H1 (cell line): ENCODE measurements around the gene TRAF6. TPM values are rescaled to one million over a fixed set of nuclear protein-coding genes. Genes with fewer than 3 reads are reported as not detected.

Source experiments
- CTCF ChIA-PET: fragments of 300-600 bp; sonication (Branson Sonifier 250); formaldehyde crosslinking; loops from one replicate; lab custom pipeline; 2021; ENCODE audit not compliant: partially characterized antibody; lab: Charles Lee
- POLR2A ChIA-PET: fragments of 300-600 bp; sonication (Branson Sonifier 250); formaldehyde crosslinking; loops from one replicate; lab custom pipeline; 2021; ENCODE audit warnings: inconsistent platforms; ENCODE audit not compliant: partially characterized antibody; lab: Charles Lee
- DNase-seq, 2 experiments: peaks; one replicate each; pipeline versions ENCODE4 v3.0.0 to v3.0.0-alpha.2; 2010 to 2022; ENCODE audit warnings: low spot score in 2 of 2, low read depth in 1 of 2, mixed read lengths in 1 of 2
- FAIRE-seq: peaks from 2 replicates; lab custom pipeline; 2011; peaks lifted over from hg19 to GRCh38; lab: Jason Lieb, UNC
- H2AFZ ChIP-seq: 2 replicates; pipeline ENCODE4 v1.8.1; 2012; ENCODE audit warnings: low read length, inconsistent platforms
- H2AK5ac ChIP-seq: 2 replicates; pipeline ENCODE4 v1.6.1; 2013; ENCODE audit warnings: low read depth, low read length
- H2BK120ac ChIP-seq: replicated peaks from 2 replicates; pipeline ENCODE3; 2013; ENCODE audit warnings: low read depth, low read length, inconsistent platforms
- H2BK12ac ChIP-seq: 2 replicates; pipeline ENCODE4 v1.6.1; 2013; ENCODE audit warnings: low read depth, low read length
- H2BK15ac ChIP-seq: 2 replicates; pipeline ENCODE4 v1.6.1; 2013; ENCODE audit warnings: low read length
- H2BK20ac ChIP-seq: 2 replicates; pipeline ENCODE4 v1.6.1; 2013; ENCODE audit warnings: low read length
- H2BK5ac ChIP-seq: 2 replicates; pipeline ENCODE4 v1.6.1; 2013; ENCODE audit warnings: low read depth, low read length
- H3K14ac ChIP-seq: 2 replicates; pipeline ENCODE4 v1.6.1; 2013; ENCODE audit warnings: inconsistent platforms; ENCODE audit not compliant: insufficient read length
- H3K18ac ChIP-seq: 2 replicates; pipeline ENCODE4 v1.6.1; 2013; ENCODE audit warnings: low read length; ENCODE audit errors: extremely low read depth
- H3K23ac ChIP-seq: 2 replicates; pipeline ENCODE4 v1.6.1; 2013; ENCODE audit warnings: inconsistent platforms; ENCODE audit not compliant: insufficient read length
- H3K23me2 ChIP-seq: 2 replicates; pipeline ENCODE4 v1.6.1; 2013; ENCODE audit warnings: low read depth, low read length
- H3K27ac ChIP-seq: 2 replicates; pipeline ENCODE4 v1.6.1; 2011; ENCODE audit warnings: low read depth, low read length, inconsistent platforms
- H3K27me3 ChIP-seq, 4 experiments: replicated peaks in 1 of 4; 1 replicate in 1 of 4; 2 replicates in 3 of 4; pipeline versions ENCODE4 v1.6.1 to v1.8.1; 2011 to 2013; ENCODE audit warnings: low read length in 3 of 4, mild to moderate bottlenecking in 3 of 4, inconsistent platforms in 2 of 4, mixed read lengths in 2 of 4, moderate library complexity in 1 of 4; ENCODE audit not compliant: control insufficient read depth in 3 of 4, insufficient read depth in 3 of 4; ENCODE audit errors: extremely low read depth in 1 of 4
- H3K36me3 ChIP-seq, 4 experiments: 2 replicates each; pipeline versions ENCODE4 v1.6.1 to v1.8.1; 2011 to 2013; ENCODE audit warnings: mild to moderate bottlenecking in 4 of 4, low read length in 3 of 4, moderate library complexity in 2 of 4, control low read depth in 1 of 4, inconsistent platforms in 1 of 4; ENCODE audit not compliant: insufficient read depth in 4 of 4, control insufficient read depth in 2 of 4
- H3K4ac ChIP-seq: replicated peaks from 2 replicates; pipeline ENCODE3; 2013; ENCODE audit warnings: low read length, low read depth, mixed read lengths, inconsistent platforms; ENCODE audit not compliant: insufficient read length
- H3K4me1 ChIP-seq, 4 experiments: replicated peaks in 1 of 4; 1 replicate in 1 of 4; 2 replicates in 3 of 4; pipeline versions ENCODE4 v1.6.1 to v1.8.1; 2011 to 2013; ENCODE audit warnings: low read length in 3 of 4, inconsistent platforms in 2 of 4, mixed read lengths in 1 of 4; ENCODE audit not compliant: insufficient read depth in 4 of 4, control insufficient read depth in 3 of 4
- H3K4me2 ChIP-seq, 2 experiments: 2 replicates each; pipeline versions ENCODE4 v1.6.1 to v1.8.1; 2011 to 2013; ENCODE audit warnings: low read depth in 2 of 2, low read length in 2 of 2, control low read depth in 1 of 2, inconsistent platforms in 1 of 2, mild to moderate bottlenecking in 1 of 2; ENCODE audit not compliant: insufficient read depth in 1 of 2
- H3K4me3 ChIP-seq, 4 experiments: fragments of 200-600, 300-600 bp in 1 of 4; sonication (generic), shearing (Covaris generic), sonication (Bioruptor Twin) in 1 of 4; 2 replicates each; pipeline versions ENCODE4 v1.5.1 to v1.8.1; 2011 to 2016; ENCODE audit warnings: low read length in 4 of 4, low read depth in 3 of 4, control low read depth in 2 of 4, inconsistent platforms in 2 of 4, mild to moderate bottlenecking in 2 of 4, mixed read lengths in 1 of 4, moderate library complexity in 1 of 4; ENCODE audit not compliant: insufficient read depth in 2 of 4; ENCODE audit errors: extremely low read depth in 1 of 4
- H3K56ac ChIP-seq: replicated peaks from 2 replicates; pipeline ENCODE3; 2013; ENCODE audit warnings: low read depth, mild to moderate bottlenecking, mixed read lengths, low read length, inconsistent platforms; ENCODE audit not compliant: insufficient read length
- H3K79me1 ChIP-seq: 2 replicates; pipeline ENCODE4 v1.6.1; 2013; ENCODE audit warnings: low read depth, low read length, control low read depth
- H3K79me2 ChIP-seq, 2 experiments: 2 replicates each; pipeline versions ENCODE4 v1.6.1 to v1.8.1; 2012 to 2013; ENCODE audit warnings: low read length in 2 of 2, mild to moderate bottlenecking in 2 of 2, inconsistent platforms in 1 of 2; ENCODE audit not compliant: insufficient read depth in 2 of 2, control insufficient read depth in 1 of 2
- H3K9ac ChIP-seq, 4 experiments: replicated peaks in 1 of 4; 1 replicate in 1 of 4; 2 replicates in 3 of 4; pipeline versions ENCODE4 v1.6.1 to v1.8.1; 2011 to 2013; ENCODE audit warnings: low read depth in 3 of 4, low read length in 3 of 4, control low read depth in 2 of 4, mild to moderate bottlenecking in 2 of 4, moderate library complexity in 2 of 4, inconsistent platforms in 1 of 4; ENCODE audit errors: extremely low read depth in 1 of 4
- H3K9me3 ChIP-seq, 2 experiments: 2 replicates each; pipeline versions ENCODE4 v1.6.1 to v1.8.1; 2012 to 2013; ENCODE audit warnings: mild to moderate bottlenecking in 2 of 2, moderate library complexity in 2 of 2, control low read depth in 1 of 2, inconsistent platforms in 1 of 2, low read depth in 1 of 2, low read length in 1 of 2, mixed read lengths in 1 of 2; ENCODE audit not compliant: insufficient read depth in 2 of 2
- H4K20me1 ChIP-seq, 2 experiments: replicated peaks in 1 of 2; 2 replicates each; pipeline versions ENCODE3 to v1.8.1; 2011 to 2013; ENCODE audit warnings: inconsistent platforms in 2 of 2, low read length in 2 of 2, mild to moderate bottlenecking in 1 of 2; ENCODE audit not compliant: insufficient read depth in 2 of 2, control insufficient read depth in 1 of 2
- H4K5ac ChIP-seq: 2 replicates; pipeline ENCODE4 v1.6.1; 2013; ENCODE audit warnings: low read length, low read depth, mixed read lengths, inconsistent platforms; ENCODE audit not compliant: insufficient read length
- H4K8ac ChIP-seq: 2 replicates; pipeline ENCODE4 v1.8.0; 2013; ENCODE audit warnings: mild to moderate bottlenecking, moderate library complexity, low read length, inconsistent platforms; ENCODE audit not compliant: insufficient read depth; ENCODE audit errors: extremely low read depth
- H4K91ac ChIP-seq: replicated peaks from 2 replicates; pipeline ENCODE3; 2013; ENCODE audit warnings: low read length, mixed read lengths, inconsistent platforms; ENCODE audit not compliant: insufficient read length
- PHF8 ChIP-seq: fragments of 200-600 bp; sonication (generic); conservative IDR thresholded peaks from 2 replicates; pipeline ENCODE4 v1.7.1; 2012; ENCODE audit warnings: low read depth, mild to moderate bottlenecking, inconsistent platforms, low read length, moderate library complexity
- SRF ChIP-seq: IDR thresholded peaks from 2 replicates; pipeline ENCODE4 v1.6.1; 2011; ENCODE audit warnings: mild to moderate bottlenecking, low read depth, low read length, moderate library complexity
- YY1 ChIP-seq: IDR thresholded peaks from 2 replicates; pipeline ENCODE4 v1.6.1; 2011; ENCODE audit warnings: low read depth, mild to moderate bottlenecking, low read length
- WGBS, 2 experiments: shearing (Covaris generic) in 1 of 2; methylation state at CpG; one replicate each; pipeline versions ENCODE4 v1.1.6 to v1.1.7; 2013 to 2015; ENCODE audit warnings: low lambda C conversion rate in 2 of 2, mixed read lengths in 2 of 2, inconsistent platforms in 1 of 2, low coverage in 1 of 2, missing lambda C conversion rate in 1 of 2; ENCODE audit not compliant: insufficient replicate concordance in 2 of 2, insufficient coverage in 1 of 2, insufficient read length in 1 of 2; ENCODE audit errors: extremely low coverage in 1 of 2, missing lambda C conversion rate in 1 of 2; 5-methylcytosine and 5-hydroxymethylcytosine counted together
- polyA plus RNA-seq, 7 experiments: library from polyadenylated mRNA; depleted of rRNA in 3 of 7; stranded (reverse) in 5 of 7; unstranded in 2 of 7; fragments of >200 nt in 5 of 7; fragments of 200-250 nt in 2 of 7; gene quantifications; 1 replicate in 5 of 7; 2 replicates in 1 of 7; 4 replicates in 1 of 7; pipeline versions ENCODE4 v1.2.1 to v1.2.3, GENCODE V29; 2011 to 2013; ENCODE audit warnings: missing spikeins in 2 of 7, mixed read lengths in 2 of 7
- total RNA-seq: library from RNA; stranded (reverse); fragmentation: NEBNext Ultra II Directional; extraction: Animal tissue kit (Norgen Biotek cat#: 25700); gene quantifications from 2 replicates; pipeline ENCODE4 v1.2.1, GENCODE V29; 2021
- TF ChIP-seq, protein P1 (sequence below): IDR thresholded peaks from 2 replicates; pipeline ENCODE4 v1.6.1; 2011; ENCODE audit warnings: low read length, improper control_type of control experiment

TRAF6 gene
- total and polyA plus RNA-seq, 2 of the 8 experiments (the other 6 are each of a cell fraction or from before 2014, with no cell fraction given): 4.6 to 8.8 TPM

DNA sequence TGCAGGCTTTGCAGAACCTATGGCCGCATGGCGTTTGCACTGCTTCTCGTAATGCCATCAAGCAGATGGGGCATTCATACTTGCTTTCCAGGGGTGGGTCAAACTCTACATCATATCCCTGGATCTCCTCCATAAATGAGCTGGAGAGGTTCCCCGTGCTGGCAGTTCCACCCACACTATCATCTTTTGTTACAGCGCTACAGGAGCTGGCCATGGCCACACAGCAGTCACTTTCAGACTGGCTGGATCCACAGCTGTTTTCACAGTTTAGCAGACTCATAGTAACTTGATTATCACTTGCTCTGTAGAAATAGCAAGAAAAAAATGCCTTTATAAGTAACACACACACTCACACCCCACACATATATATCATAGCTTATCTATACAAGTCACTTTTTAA, 8.8 kb downstream of the TRAF6 start:
- no peak for TF ChIP-seq PHF8
- TF ChIP-seq, protein P1, sequence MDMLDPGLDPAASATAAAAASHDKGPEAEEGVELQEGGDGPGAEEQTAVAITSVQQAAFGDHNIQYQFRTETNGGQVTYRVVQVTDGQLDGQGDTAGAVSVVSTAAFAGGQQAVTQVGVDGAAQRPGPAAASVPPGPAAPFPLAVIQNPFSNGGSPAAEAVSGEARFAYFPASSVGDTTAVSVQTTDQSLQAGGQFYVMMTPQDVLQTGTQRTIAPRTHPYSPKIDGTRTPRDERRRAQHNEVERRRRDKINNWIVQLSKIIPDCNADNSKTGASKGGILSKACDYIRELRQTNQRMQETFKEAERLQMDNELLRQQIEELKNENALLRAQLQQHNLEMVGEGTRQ: no peak
- TF ChIP-seq YY1: no peak
- no peak for TF ChIP-seq SRF
- Histone ChIP-seq H3K4me2 (no peak overlapping the region), H2AK5ac (no peak overlapping the region), H3K9ac (no peak overlapping the region), H2AFZ (no peak overlapping the region), H4K20me1 (peaks cover 0 to 6% of the 10 kb centered on the region in 2 experiments), H3K79me1 (no peaks in the 10 kb centered on the region), H3K4me1 (no peaks in the 10 kb centered on the region), H2BK12ac (no peak overlapping the region), H3K56ac (no peak overlapping the region), H3K9me3 (no peaks in the 10 kb centered on the region), H4K5ac (no peak overlapping the region), H2BK20ac (no peak overlapping the region), H3K27ac (no peak overlapping the region), H3K4me3 (no peak overlapping the region), H2BK15ac (no peak overlapping the region), H3K23ac (no peak overlapping the region), H3K79me2 (no peaks in the 10 kb centered on the region), H4K91ac (no peak overlapping the region), H3K4ac (no peak overlapping the region), H2BK120ac (no peak overlapping the region), H3K23me2 (no peaks in the 10 kb centered on the region), H3K14ac (no peak overlapping the region), H3K18ac (no peak overlapping the region), H3K36me3 (peaks cover 0 to 17% (median 0%) of the 10 kb centered on the region in 4 experiments; a peak in 4 of 8 replicates), H3K27me3 (no peaks in the 10 kb centered on the region), H2BK5ac (no peak overlapping the region), H4K8ac (no peak overlapping the region)
- no peak for DNase-seq
- ChIA-PET POLR2A (no interaction called here), CTCF (interaction anchor here (2.1 to 3.3 kb wide), 3 partner anchors 8 to 23 kb away, joined by 8 to 38 read pairs (median 8); partner anchors contain the start of gene TRAF6)
- 85% methylated on average over 5 of the region's 5 CpGs; no CpG with 5 or more reads in 1 of the 2 experiments for WGBS, 2 experiments
- no peak for FAIRE-seq
